GM21717 (cell line): Measurements from ENCODE around the gene SERTAD1.
"Not testable (repeated sequence)": the region's sequence is repeated elsewhere in the genome, so short reads cannot be mapped to it uniquely, and the experiment has no call there.

Source experiments
- ATAC-seq: cut with Tn5 transposase; IDR thresholded peaks from one replicate; pipeline ENCODE4 v1.9.1; 2021; ENCODE audit warnings: mild to moderate bottlenecking, moderate library complexity; ENCODE audit not compliant: unreplicated experiment

The SERTAD1 gene

GRCh38 chr19:40423938-40424337 lies 1.9 kb downstream of the SERTAD1 start:
- no peak for ATAC-seq

GRCh38 chr19:40422748-40423566 lies 2.8 kb downstream of the SERTAD1 start:
- ATAC-seq, result no peak

GRCh38 chr19:40421993-40422747 lies 3.6 kb downstream of the SERTAD1 start:
- no peak for ATAC-seq

GRCh38 chr19:40420766-40421765 lies 4.7 kb downstream of the SERTAD1 start:
- no peak for ATAC-seq

GRCh38 chr19:40420451-40420765 lies 5.4 kb downstream of the SERTAD1 start:
- no peak for ATAC-seq

- ATAC-seq, result no peak
Measured at GRCh38 chr19:40419780-40420179, 6.0 kb downstream of the SERTAD1 start.

- ATAC-seq, result no peak
Measured at GRCh38 chr19:40419066-40419612, 6.7 kb downstream of the SERTAD1 start.

GRCh38 chr19:40418040-40418439 lies 7.8 kb downstream of the SERTAD1 start:
- no peak for ATAC-seq

- ATAC-seq, result no peak
Measured at GRCh38 chr19:40417643-40417981, 8.2 kb downstream of the SERTAD1 start.

GRCh38 chr19:40416918-40417642 lies 8.7 kb downstream of the SERTAD1 start:
- ATAC-seq, result no peak

- no peak for ATAC-seq
Measured at GRCh38 chr19:40415768-40416167, 10.0 kb downstream of the SERTAD1 start.

- ATAC-seq, result no peak
Measured at GRCh38 chr19:40414542-40415535, 11.0 kb downstream of the SERTAD1 start.

- ATAC-seq, result no peak
Measured at GRCh38 chr19:40413291-40413845, 12.4 kb downstream of the SERTAD1 start, which contains the start of gene PRX. TSS of gene PRX (minus strand) at chr19:40413378. CDS start at chr19:40407932, 5,446 bp downstream.

GRCh38 chr19:40412866-40413265 lies 12.9 kb downstream of the SERTAD1 start:
- ATAC-seq, result no peak

GRCh38 chr19:40411958-40412499 lies 13.8 kb downstream of the SERTAD1 start:
- ATAC-seq, result no peak

- no peak for ATAC-seq
Measured at GRCh38 chr19:40411125-40411842, 14.5 kb downstream of the SERTAD1 start.

- ATAC-seq, result no peak
Measured at GRCh38 chr19:40410030-40410389, 15.8 kb downstream of the SERTAD1 start.

GRCh38 chr19:40408598-40408925 lies 17.2 kb downstream of the SERTAD1 start:
- not testable (repeated sequence) for ATAC-seq
